Hematopoietic multipotent progenitor cell treated with erythropoietin and hydrocortisone succinate and interleukin-3 and kit ligand, for 6 days (in vitro differentiated cells): ENCODE results near the gene MYH15.
"Not testable (repeated sequence)": the region's sequence is repeated elsewhere in the genome, so short reads cannot be mapped to it uniquely, and the experiment has no call there.

Experiments
- DNase-seq: peaks from one replicate; pipeline ENCODE4 v3.0.0-alpha.2; 2015

Gene MYH15

DNA sequence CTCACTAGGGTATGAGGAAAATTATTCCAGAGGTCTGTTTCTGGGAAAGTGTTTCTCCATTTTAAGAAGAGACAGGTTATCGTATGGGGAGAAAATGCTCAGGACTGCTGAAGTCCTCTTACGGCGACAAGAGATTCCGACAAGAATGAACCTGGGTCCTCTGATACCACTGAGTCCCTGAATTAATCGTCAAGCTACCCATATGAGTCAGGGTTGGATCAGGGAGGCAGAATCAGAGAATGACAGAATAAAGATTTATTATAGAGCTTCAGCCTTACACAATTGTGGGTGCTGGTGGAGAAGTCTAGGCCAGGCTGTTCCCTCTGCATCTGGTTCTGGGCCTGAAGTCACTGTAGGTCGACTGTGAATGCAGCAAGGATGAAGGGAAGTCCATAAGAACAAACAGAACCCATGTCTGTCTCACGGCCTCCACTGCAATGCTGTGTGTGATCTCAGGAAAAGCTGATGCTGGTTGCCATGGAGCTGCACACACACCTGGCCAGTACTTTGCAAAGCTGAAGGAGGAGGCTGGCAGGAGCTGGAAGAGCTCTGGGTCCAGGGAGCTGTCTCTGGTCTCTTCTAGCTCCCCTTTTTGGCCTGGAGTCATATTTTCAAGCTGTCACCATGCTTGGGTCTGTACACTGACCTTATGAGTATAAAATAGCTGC, 130.1 kb downstream of the MYH15 start:
- DNase-seq: no peak

DNA sequence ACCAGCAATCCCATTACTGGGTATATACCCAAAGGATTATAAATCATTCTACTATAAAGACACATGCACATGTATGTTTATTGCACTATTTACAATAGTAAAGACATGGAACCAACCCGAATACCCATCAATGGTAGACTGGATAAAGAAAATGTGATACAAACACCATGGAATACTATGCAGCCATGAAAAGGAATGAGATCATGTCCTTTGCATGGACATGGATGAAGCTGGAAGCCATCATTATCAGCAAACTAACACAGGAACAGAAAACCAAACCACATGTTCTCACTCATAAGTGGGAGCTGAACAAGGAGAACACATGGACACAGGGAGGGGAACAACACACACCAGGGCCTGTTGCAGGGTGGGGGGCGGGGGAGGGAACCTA, 131.4 kb downstream of the MYH15 start:
- DNase-seq: not testable (repeated sequence)

DNA sequence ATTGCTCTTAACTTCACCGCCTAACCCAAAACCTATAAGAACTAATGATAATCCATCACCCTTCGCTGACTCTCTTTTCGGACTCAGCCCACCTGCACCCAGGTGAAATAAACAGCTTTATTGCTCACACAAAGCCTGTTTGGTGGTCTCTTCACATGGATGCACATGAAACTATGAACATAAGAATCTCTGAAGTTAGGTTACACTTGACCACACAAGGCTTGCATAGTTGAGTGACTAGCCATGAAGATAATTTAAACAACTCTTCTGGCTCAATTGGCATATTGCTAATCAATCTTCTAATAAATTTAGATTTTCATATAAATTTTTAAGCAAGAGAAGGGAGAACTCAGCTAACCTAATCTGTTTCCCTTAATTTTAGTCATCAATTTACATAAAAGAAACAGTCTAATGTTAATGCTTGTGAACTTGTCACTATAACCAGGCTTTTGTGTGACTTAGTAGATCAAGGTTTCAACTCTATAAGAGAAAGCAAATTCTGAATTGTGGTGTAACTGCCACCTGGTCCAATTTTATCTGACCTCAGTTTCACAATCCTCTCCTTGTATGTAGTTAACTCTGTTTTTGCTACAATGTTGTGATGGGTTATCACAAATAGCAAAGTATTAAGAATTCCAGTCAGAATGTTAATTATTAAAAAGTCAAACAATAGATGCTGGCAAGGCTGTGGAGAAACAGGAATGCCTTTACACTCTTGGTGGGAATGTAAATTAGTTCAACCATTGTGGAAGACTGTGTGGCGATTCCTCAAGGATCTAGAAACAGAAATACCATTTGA, 132.0 kb downstream of the MYH15 start:
- DNase-seq: no peak

DNA sequence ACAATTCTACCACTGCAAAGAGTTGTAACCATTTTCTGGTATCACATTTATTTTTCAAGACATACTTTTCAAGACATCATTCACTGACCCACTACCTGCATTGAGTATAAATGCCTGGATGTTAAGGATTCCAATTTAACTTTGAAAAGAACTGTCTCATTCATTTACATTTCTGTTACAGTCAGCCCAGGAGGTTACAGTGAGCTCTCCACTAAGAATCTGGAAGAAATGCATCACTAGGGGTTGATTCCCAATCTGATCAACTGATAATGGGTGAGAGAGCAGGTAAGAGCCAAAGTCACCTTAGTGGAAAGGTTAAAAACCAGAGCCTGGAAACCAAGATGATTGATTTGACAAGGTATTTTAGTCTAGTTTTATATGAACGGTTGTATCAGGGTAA, 133.0 kb downstream of the MYH15 start:
- DNase-seq: no peak

DNA sequence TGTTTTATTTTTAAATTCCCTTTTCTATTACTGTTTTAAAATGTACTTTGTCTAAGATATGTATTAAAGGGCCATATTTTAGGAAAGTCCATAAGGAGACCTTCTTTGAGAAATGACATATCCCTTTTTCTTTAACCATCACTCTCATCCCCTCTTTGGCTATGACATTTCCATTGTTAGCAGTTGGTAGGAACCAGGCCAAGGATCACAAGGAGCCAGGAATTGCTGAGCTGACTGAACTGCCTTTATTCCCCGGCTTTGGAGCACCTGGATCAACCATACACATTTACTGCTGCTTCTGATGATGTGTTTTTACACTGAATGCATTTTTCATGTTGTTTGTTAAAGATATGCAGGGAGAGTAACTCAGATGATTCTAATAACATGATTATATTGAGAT, 134.4 kb downstream of the MYH15 start:
- no peak for DNase-seq

DNA sequence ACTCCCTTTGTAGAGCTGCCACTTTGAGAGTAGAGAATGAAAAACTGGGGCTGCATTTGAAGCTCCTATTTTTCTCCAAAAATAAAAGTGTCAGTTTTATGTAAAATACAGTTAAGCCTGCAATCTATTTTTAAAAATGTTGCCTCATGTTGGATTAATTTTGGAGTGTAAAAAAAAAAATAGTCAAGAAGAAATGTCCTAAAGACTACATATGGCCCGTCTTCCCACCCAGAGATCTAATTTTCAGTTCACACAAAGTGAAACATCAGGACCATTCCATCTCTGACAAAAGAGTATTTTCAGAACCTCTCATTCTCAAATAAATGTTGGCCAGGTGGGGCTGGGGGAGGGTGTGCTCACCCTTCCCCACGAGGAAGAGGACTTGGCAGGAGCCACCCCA, 151.4 kb downstream of the MYH15 start:
- no peak for DNase-seq

DNA sequence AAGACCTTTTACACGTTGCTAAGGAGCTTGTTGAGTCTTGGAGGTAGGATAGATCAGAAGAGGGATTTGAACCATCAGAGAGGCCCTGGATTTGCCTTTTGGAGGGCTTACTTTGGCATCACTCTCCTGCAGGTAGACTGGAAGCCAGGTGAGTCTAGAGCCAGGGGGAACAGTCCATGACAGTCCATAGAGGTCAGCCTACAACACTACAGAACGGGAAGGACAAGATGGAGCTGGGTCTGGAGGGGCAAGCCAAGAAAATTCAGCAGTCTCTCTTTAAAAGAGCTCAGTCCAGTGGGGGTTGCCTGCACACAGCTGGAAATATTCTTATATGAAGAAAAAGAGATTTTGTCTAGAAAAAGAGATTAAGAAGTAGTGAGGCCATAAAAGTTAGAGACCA, 153.4 kb downstream of the MYH15 start:
- DNase-seq: no peak

DNA sequence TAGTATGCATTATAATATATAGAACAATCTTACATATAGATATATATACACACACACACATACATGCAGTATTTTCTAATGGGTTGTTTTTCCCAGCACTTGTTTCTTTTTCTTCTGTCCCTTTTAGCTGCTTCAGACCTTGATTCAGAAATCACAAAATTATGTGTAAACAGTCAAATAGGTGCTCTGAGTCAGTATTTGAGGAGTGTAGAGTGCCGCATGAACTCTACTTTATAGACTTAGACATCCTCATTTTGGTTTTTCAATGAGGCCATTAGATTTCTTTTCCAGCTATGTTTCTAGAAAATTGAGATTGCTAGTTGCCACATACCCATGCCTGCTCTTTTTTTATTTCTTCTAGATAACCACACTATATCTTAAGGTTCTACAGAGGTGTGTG, 155.8 kb downstream of the MYH15 start:
- no peak for DNase-seq

DNA sequence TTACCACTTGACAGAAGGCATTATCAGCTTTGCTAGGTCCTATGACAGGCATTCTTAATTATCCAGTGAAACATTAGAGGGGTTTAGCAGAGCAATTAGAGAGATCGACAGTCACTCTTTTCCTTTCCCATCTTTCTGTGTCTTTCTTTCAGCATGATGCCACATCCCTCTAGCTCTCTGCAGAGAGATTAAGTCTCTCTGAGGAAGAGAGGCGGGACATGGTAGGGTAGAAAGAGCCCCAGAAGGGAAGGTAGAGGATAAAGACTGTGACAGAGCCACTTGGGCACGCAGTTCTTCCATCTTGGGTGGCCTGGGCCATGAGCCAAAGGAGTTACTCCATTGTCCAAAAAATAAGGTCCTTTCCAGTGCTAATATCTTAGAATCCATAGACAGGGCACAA, 158.2 kb downstream of the MYH15 start:
- no peak for DNase-seq

DNA sequence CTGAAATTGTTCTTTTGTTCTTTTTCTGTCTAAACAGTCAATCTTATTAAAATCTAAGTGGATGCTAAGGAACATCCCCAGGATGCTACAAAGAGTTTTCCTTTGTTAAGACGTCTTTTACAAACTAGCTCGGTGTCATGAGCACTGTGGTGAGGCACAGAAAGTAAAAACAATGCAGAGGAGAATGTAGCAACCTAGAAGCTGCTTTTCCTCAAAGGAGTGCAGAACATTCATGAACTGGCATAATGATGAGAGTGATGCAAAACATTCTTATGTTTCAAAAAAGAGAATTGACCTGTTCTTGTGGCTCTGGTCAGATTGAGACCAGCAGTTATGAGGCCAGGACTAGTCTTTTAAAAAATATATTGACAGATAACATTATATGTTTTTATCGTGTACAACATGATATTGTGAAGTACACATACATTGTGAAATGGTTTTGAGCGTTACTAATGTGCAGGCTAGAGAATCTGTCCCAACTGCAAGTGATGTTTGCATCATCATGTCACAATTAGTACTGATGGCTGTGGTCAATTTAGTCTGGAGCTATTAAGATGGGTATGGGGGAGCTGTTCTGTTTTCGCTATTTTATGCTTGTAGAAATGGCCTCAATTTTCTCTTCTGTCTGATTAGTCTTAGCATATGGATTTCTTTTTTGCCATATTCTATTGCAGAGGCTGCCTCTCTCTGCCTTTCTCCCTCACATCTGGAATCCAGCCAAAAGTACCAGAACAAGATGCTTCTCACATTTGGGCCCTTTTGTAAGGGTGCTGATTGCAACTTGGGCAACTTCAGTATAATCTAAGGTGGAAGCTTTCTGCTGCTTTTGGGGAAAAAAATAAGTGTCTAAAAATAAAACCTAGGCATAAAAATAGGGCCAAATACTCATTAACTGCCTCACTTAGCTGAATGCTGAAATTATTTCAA, 163.8 kb downstream of the MYH15 start:
- DNase-seq: peak; percentile 48

DNA sequence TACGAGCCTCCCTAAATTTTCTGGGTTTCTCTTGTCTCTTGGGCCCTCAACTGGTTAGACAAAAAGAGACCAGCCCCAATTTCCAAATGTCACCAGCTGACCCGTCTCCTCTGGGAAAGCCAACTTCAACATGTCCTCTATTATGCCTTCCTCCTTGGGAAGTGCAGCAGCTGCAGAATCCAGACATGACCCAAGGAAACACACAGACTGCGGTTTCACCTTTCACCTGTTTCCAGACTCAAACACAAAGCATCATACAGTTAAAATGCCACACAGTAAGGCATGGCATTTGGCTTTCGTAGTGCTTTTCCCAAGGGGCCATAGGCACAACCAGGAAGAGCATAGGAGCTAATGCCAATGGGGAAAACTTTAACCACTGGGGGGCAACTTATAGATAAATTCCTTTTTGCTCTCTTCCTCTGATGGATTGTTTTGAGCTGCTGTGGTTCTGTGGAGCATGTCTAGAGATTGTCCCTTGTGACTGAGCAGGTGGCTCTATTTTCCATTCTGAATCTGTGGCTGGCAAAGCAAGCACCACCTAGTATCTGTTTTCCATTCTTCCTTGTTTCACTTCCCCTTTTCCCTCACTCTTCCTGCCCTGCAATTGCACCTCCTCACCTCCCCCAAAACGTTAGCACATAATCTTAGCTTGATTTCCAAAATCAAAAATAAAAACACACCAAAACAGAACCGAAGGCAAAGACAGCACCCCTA, 164.7 kb downstream of the MYH15 start:
- DNase-seq: no peak

DNA sequence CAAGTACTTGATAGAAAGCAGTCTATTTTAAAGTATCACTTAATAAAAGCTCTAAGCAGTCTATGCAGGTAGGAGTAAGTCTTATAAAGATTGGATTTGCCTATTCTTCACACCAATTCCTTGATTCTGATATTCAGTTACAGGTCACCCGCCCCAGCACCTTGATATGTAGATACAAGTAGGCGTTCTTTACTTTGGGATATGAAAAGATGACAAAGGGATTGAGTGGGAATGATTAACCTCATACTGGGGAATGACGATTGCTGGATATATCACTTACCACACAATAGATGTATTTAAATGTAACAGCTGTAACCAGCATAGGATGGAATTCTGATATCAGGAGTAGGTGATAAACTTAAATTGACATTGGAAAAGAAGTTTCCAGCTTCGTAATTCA, 166.9 kb downstream of the MYH15 start:
- DNase-seq: no peak

DNA sequence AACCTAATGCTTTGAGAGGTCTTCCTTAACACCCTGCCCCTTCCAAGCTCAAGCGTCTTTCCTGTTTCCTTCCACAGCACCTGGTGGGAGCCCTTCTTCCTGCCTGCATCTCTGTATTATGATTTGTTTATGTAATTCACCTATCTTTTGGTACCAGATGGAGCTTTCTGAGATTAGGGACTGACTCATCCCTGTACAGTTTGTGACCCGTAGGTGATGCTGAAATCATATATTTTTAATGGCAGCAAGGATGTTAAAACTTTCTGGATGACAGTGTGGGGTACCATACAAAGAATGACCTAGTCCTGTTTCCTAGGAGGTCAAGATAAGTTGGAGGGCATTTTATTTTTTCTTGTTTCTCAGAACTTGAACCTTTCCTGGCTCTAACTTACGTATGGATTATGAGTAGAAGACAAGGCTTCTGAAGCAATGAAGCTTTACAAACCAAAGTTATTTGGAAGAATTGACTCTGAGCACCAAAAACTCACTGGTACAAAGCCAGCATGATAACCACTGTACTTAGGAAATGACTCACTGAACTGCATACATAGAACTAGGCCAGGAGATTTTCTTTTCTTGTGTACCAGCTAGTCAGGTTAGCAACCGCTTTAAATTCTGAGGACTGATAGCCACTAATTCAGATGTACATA, 167.4 kb downstream of the MYH15 start:
- DNase-seq: no peak

DNA sequence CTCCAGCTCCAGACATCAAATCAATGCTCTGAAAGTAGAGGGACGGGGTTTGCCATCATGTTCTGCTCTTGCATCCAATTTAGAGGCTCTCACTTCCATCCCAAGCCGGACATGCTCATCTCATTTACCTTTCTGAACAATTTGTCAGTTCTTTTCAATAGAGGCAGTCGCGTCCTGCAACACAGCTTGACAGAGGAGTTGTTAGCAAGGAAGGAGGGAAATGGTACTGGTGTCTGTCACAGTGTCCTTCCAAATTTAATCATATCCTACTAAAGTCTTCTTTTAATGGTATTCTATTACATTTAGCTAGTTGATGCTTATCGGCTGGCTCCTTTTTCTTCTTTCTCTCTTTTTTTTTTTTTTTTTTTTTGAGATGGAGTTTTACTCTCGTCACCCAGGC, 168.5 kb downstream of the MYH15 start:
- no peak for DNase-seq

DNA sequence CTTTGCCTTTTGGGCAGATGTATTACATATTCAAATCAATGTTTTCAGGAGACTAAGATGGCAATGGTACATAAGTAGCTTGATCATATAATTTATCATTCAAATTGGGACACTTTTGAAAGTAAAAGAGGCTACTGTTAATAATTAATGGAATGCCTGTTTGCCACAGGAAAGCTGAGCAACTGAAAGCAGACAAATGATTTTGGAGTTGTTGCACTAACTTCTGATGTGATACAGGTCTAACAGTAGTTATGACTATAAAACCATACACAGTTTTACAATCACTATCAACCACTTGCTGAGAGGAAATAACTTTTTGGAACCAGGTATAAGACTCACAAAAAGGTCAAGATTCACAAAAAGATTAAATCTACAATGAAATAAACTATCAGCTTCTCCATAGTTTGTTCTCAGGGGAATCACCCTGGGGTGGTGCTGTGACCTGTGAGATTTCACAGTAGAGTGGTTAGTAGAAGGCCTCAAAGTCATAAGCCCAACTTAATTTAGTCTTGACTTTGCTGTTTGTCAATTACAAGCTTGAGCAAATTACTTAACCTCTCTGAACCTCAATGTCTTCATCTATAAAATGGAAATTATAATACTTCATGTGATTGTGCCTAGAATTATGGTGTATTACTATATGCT, 171.4 kb downstream of the MYH15 start:
- no peak for DNase-seq

DNA sequence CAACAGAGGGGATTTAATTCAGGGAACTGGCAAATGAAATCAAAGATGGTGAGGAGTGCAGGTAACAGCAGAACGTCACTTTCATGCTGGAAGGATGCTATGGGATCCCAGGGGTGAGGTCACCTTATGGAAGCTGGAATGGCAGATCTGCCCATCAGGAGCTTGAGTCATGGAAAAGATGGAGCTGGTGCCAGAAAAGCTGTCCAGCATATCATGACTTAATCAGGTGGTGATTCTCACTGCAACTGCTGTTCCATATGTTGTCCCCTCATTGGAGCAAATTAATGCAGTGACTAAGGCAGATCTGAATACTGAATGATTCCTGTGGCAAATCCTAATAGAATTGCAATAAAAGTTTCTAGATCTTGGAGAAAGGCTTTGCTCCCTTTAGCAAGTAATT, 175.7 kb downstream of the MYH15 start:
- no peak for DNase-seq

DNA sequence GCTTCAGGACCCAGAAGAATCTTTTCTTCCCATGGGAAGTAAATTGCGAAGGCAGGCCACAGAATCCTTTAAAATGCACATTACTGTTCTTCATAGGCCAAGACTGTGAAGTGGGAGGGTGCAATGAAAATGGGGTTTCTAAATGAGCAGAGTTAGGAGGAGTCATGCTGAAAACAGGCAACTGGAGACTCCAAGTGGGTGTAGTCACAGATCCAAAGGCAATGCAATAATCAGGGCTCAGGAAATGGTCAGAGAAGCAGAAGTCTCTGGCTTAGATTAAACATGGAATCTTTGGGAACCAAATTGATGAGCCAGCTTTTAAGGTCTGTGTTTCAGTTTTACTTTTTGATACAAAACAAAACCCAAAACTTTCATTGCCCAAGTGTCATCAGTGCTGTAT, 176.4 kb downstream of the MYH15 start:
- DNase-seq: no peak

DNA sequence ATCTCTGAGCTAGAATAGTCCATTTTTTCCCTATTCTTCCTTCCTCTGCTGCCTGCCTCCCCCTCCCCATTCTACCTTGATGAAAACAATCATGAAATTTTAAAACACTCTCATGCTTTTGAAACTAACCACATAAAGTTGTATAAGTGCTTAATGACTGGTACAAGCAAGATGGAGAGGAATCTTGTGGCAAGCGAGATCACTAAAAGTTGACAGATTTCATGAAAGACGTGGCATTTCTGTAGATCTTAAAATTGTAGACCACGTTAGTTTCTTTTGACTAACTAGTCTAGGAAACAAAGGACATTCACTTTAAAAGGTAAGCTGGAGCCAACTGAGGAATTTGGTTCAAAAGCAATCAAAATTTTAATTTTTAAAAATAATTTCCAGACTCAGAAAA, 178.6 kb downstream of the MYH15 start:
- no peak for DNase-seq
